PC-9 (cell line): ENCODE measurements around the gene TNS4. TPM values are rescaled to one million over a fixed set of nuclear protein-coding genes. Genes with fewer than 3 reads are reported as not detected.

Experiments used
- BruUV-seq: library from RNA; stranded (reverse); fragments of 400-500 nt; replicated peaks from 2 replicates; lab custom pipeline; 2021; lab: Mats Ljungman, UMichigan
- CTCF ChIA-PET: fragments of 300-600 bp; sonication (Branson Sonifier 250); formaldehyde crosslinking; loops from one replicate; lab custom pipeline; 2022; ENCODE audit warnings: antibody characterized with exemption; lab: Charles Lee
- POLR2A ChIA-PET: fragments of 300-600 bp; sonication (Branson Sonifier 250); formaldehyde crosslinking; loops from one replicate; lab custom pipeline; 2022; ENCODE audit warnings: antibody characterized with exemption; ENCODE audit not compliant: unreplicated experiment; lab: Charles Lee
- DNase-seq, 2 experiments: peaks; one replicate each; pipeline versions ENCODE4 v3.0.0 to v3.0.0-alpha.2; 2015 to 2022; ENCODE audit warnings: mixed read lengths in 1 of 2
- H2AFZ ChIP-seq: fragments of 200-600 bp; sonication (generic); 2 replicates; pipeline ENCODE4 v1.8.1; 2017; ENCODE audit warnings: antibody characterized with exemption
- H3F3A ChIP-seq: fragments of 200-600 bp; sonication (generic); 2 replicates; pipeline ENCODE4 v1.8.1; 2017; ENCODE audit warnings: antibody characterized with exemption, mild to moderate bottlenecking, low read depth; ENCODE audit not compliant: insufficient read depth
- H3K27ac ChIP-seq: fragments of 200-600 bp; sonication (generic); 2 replicates; pipeline ENCODE4 v1.6.1; 2016; ENCODE audit warnings: mixed run types
- H3K27me3 ChIP-seq: fragments of 200-600 bp; sonication (generic); 2 replicates; pipeline ENCODE4 v1.6.1; 2016; ENCODE audit warnings: low read depth, mixed run types; ENCODE audit not compliant: insufficient read depth
- H3K36me3 ChIP-seq: fragments of 200-600 bp; sonication (generic); 2 replicates; pipeline ENCODE4 v1.6.1; 2016; ENCODE audit warnings: low read depth, mixed run types
- H3K4me1 ChIP-seq: fragments of 200-600 bp; sonication (generic); replicated peaks from 2 replicates; pipeline ENCODE4 v1.6.1; 2016; ENCODE audit warnings: mixed run types; ENCODE audit not compliant: insufficient read depth
- H3K4me2 ChIP-seq: fragments of 200-600 bp; sonication (generic); 2 replicates; pipeline ENCODE4 v1.6.1; 2017; ENCODE audit warnings: mixed run types
- H3K4me3 ChIP-seq: fragments of 200-600 bp; sonication (generic); 2 replicates; pipeline ENCODE4 v1.6.1; 2016; ENCODE audit warnings: mixed run types
- H3K79me2 ChIP-seq: fragments of 200-600 bp; sonication (generic); 2 replicates; pipeline ENCODE4 v1.6.1; 2017; ENCODE audit warnings: low read depth, mixed run types
- H3K9me2 ChIP-seq: fragments of 200-600 bp; sonication (generic); 2 replicates; pipeline ENCODE4 v1.8.1; 2017; ENCODE audit warnings: mild to moderate bottlenecking; ENCODE audit not compliant: insufficient read depth
- H3K9me3 ChIP-seq: fragments of 200-600 bp; sonication (generic); 2 replicates; pipeline ENCODE4 v1.8.1; 2016; ENCODE audit warnings: low read depth; ENCODE audit not compliant: insufficient read depth
- H4K20me1 ChIP-seq: fragments of 200-600 bp; sonication (generic); 2 replicates; pipeline ENCODE4 v1.8.1; 2017; ENCODE audit not compliant: insufficient read depth
- CTCF ChIP-seq: fragments of 200-600 bp; sonication (generic); conservative IDR thresholded peaks from 2 replicates; pipeline ENCODE4 v1.6.1; 2017; ENCODE audit warnings: mixed run types, antibody characterized with exemption, mild to moderate bottlenecking, moderate library complexity
- EZH2 ChIP-seq: fragments of 200-600 bp; sonication (generic); IDR thresholded peaks from 2 replicates; pipeline ENCODE4 v1.8.0; 2017; ENCODE audit warnings: antibody characterized with exemption, low read depth
- intact Hi-C: fragments of 100-400 bp; cut with micrococcal nuclease; formaldehyde crosslinking; loops from one replicate; pipeline ENCODE4 v1.10.0; 2022; ENCODE audit not compliant: unreplicated experiment
- total RNA-seq: library from RNA; stranded (reverse); gene quantifications from 2 replicates; pipeline ENCODE4 v1.2.3, GENCODE V29; 2021

The TNS4 gene
- total RNA-seq, 1 experiment from 2014 or later: 17.4 TPM

GRCh38 chr17:40499551-40500189 lies 1.8 kb downstream of the TNS4 start:
- CTCF ChIA-PET: interaction anchor here (0.8 kb wide), 1 partner anchor 34 kb away, joined by 5 read pairs; no protein-coding TSS in a partner anchor

GRCh38 chr17:40498281-40499084 lies 2.9 kb downstream of the TNS4 start:
- intact Hi-C loops: loop anchor here (1.0 kb wide), 3 partner anchors 12 to 35 kb away; no protein-coding TSS in a partner anchor
- Histone ChIP-seq H3K79me2 (peaks cover 64% of the 10 kb centered on the region), H3F3A (peaks cover 25% of the 10 kb centered on the region; the same call in 1 of the 2 replicates), H3K9me2 (no peaks in the 10 kb centered on the region), H3K4me3 (peak overlapping the region; percentile 80; the same call in 1 of the 2 replicates), H2AFZ (no peak overlapping the region), H3K4me2 (peak overlapping the region; percentile 77), H3K27me3 (no peaks in the 10 kb centered on the region), H3K9me3 (no peaks in the 10 kb centered on the region), H4K20me1 (no peaks in the 10 kb centered on the region), H3K36me3 (peaks cover 16% of the 10 kb centered on the region), H3K27ac (peak overlapping the region; percentile 63), H3K4me1 (peaks cover 56% of the 10 kb centered on the region)
- no TSS peak for BruUV-seq
- TF ChIP-seq EZH2 (no peak), CTCF (no peak)
- POLR2A ChIA-PET: interaction anchor here (0.7 to 0.9 kb wide), 3 partner anchors 9 to 27 kb away, joined by 4 read pairs; no protein-coding TSS in a partner anchor
- CTCF ChIA-PET: interaction anchor here (0.7 to 1.6 kb wide), 2 partner anchors 22 to 99 kb away, joined by 5 to 6 read pairs; no protein-coding TSS in a partner anchor
- peak in 1 of 2 experiments; percentile 42 for DNase-seq

More at GRCh38 chr17:40499551-40500189, 1.8 kb downstream of the TNS4 start:
- peak overlapping the region; percentile 80 for H3K4me3 ChIP-seq
- TF ChIP-seq CTCF (peak; percentile 24; the same call in 1 of the 2 replicates), EZH2 (no peak)
- no peak overlapping the region for H2AFZ ChIP-seq
- no peaks in the 10 kb centered on the region for H3K9me3 ChIP-seq
- BruUV-seq: TSS peak; percentile 98
- no peak overlapping the region for H3K27ac ChIP-seq
- POLR2A ChIA-PET: interaction anchor here (0.7 to 1.4 kb wide), 4 partner anchors 9 to 33 kb away, joined by 4 to 14 read pairs (median 8); no protein-coding TSS in a partner anchor
- H3K27me3 ChIP-seq: no peaks in the 10 kb centered on the region
- peaks cover 21% of the 10 kb centered on the region; the same call in 1 of the 2 replicates for H3F3A ChIP-seq
- H4K20me1 ChIP-seq: no peaks in the 10 kb centered on the region
- peaks cover 55% of the 10 kb centered on the region for H3K79me2 ChIP-seq
- peak; percentile 65 to 83 for DNase-seq
- peaks cover 16% of the 10 kb centered on the region; the same call in 1 of the 2 replicates for H3K36me3 ChIP-seq
- H3K9me2 ChIP-seq: no peaks in the 10 kb centered on the region
- peak overlapping the region; percentile 77 for H3K4me2 ChIP-seq
- peaks cover 47% of the 10 kb centered on the region for H3K4me1 ChIP-seq
- intact Hi-C loops: loop anchor here (1.0 kb wide), 3 partner anchors 13 to 34 kb away; no protein-coding TSS in a partner anchor

- Histone ChIP-seq H3K4me2 (peak overlapping the region; percentile 77), H3K9me3 (no peaks in the 10 kb centered on the region), H4K20me1 (no peaks in the 10 kb centered on the region), H3K27me3 (no peaks in the 10 kb centered on the region), H3K79me2 (peaks cover 67% of the 10 kb centered on the region), H3K36me3 (peaks cover 16% of the 10 kb centered on the region), H3K4me3 (peak overlapping the region; percentile 80; the same call in 1 of the 2 replicates), H2AFZ (no peak overlapping the region), H3K4me1 (peaks cover 59% of the 10 kb centered on the region), H3K9me2 (no peaks in the 10 kb centered on the region), H3F3A (peaks cover 33% of the 10 kb centered on the region), H3K27ac (peak overlapping the region; percentile 63)
- POLR2A ChIA-PET: interaction anchor here (0.7 kb wide), 4 partner anchors 15 to 54 kb away, joined by 3 to 5 read pairs (median 4); no protein-coding TSS in a partner anchor
- CTCF ChIA-PET: interaction anchor here (1.6 kb wide), 1 partner anchor 22 kb away, joined by 6 read pairs; no protein-coding TSS in a partner anchor
- no TSS peak for BruUV-seq
- peak in 1 of 2 experiments; percentile 55 for DNase-seq
- intact Hi-C loops: loop anchor here (2.0 kb wide), 1 partner anchor 63 kb away; no protein-coding TSS in a partner anchor
- no peak for TF ChIP-seq EZH2
- TF ChIP-seq CTCF: no peak
These were observed 3.7 kb downstream of the TNS4 start for GRCh38 chr17:40497695-40498094.
